ENCODE data around the gene ATP9A. TPM values are rescaled to one million over a fixed set of nuclear protein-coding genes. Genes with fewer than 3 reads are reported as not detected.

Gene ATP9A
- polyA plus RNA-seq, 1 donor (not counting 4 experiments of a cell fraction or from before 2014, with no cell fraction given), result 5.8 TPM

DNA sequence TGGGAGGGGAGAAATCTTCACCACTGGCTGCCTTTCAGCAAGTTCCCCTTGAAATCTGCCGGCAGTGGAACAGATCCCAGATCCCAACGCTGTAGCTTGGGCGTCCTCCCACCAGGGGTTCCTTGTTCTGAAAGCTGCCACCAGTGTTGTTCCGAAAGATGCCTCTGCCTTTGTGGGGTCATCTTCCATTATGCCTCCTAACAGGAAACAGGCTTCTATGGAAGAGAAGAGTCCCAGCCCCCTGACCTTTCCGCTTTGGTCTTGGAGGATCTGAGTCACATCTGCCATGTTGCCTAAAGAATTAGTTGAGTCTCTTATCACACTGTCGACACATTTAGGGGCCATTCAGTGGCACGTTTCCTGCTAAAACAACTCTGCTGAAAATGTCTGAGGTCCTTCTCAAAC lies 168.2 kb downstream of the ATP9A start:
- TF ChIP-seq CTCF (optimal IDR thresholded peaks at IDR 0.05 in 1 of 3, IDR thresholded peaks at IDR 0.05 in 1 of 3, conservative IDR thresholded peaks at IDR 0.05 in 1 of 3; ENCODE audit: extremely low read depth in 1 of 3, insufficient read depth in 2 of 3, low read length in 3 of 3) (no peak), EZH2 (IDR thresholded peaks at IDR 0.05; ENCODE audit: low read length) (no peak)
- H3K4me3 ChIP-seq (ENCODE audit: control insufficient read depth in 2 of 3, extremely low read depth in 1 of 3, insufficient read depth in 2 of 3, low read depth in 1 of 3, low read length in 3 of 3), result no peak overlapping the region
- no peaks in the 10 kb centered on the region for H3K36me3 ChIP-seq (ENCODE audit: control insufficient read depth in 2 of 2, extremely low read depth in 1 of 2, insufficient read depth in 2 of 2, low read length in 2 of 2)
- no peak overlapping the region for H3K27ac ChIP-seq (ENCODE audit: control insufficient read depth, insufficient read depth, low read length)
- dilution Hi-C loops (cut with MboI; ENCODE audit: extremely low pct_ligation_motif_present, low sequenced_read_pairs), result no loop called here
- H2AFZ ChIP-seq (ENCODE audit: control insufficient read depth, low read length), result no peak overlapping the region
- FAIRE-seq, result no peak
- no peaks in the 10 kb centered on the region for H3K9me3 ChIP-seq (ENCODE audit: control insufficient read depth, low read depth, low read length)
- H3K9ac ChIP-seq (ENCODE audit: control insufficient read depth, extremely low read depth, insufficient read depth, low read length), result no peak overlapping the region
- H3K4me2 ChIP-seq (ENCODE audit: control insufficient read depth, extremely low read depth, insufficient read depth, low read depth, low read length), result no peak overlapping the region
- no peaks in the 10 kb centered on the region for H3K79me2 ChIP-seq (ENCODE audit: control insufficient read depth, insufficient read depth, low read length)
- H4K20me1 ChIP-seq (ENCODE audit: control insufficient read depth, extremely low read depth, insufficient read depth, low read length), result no peaks in the 10 kb centered on the region
- H3K4me1 ChIP-seq (ENCODE audit: control insufficient read depth, extremely low read depth, insufficient read depth, low read length), result no peaks in the 10 kb centered on the region
- no peaks in the 10 kb centered on the region for H3K9me1 ChIP-seq (ENCODE audit: control insufficient read depth, extremely low read depth, insufficient read depth, low read length)
- H3K27me3 ChIP-seq (ENCODE audit: control insufficient read depth, extremely low read depth, insufficient read depth, low read length), result peaks cover 9% of the 10 kb centered on the region
- DNase-seq (ENCODE audit: low read depth, low spot score), result no peak

DNA sequence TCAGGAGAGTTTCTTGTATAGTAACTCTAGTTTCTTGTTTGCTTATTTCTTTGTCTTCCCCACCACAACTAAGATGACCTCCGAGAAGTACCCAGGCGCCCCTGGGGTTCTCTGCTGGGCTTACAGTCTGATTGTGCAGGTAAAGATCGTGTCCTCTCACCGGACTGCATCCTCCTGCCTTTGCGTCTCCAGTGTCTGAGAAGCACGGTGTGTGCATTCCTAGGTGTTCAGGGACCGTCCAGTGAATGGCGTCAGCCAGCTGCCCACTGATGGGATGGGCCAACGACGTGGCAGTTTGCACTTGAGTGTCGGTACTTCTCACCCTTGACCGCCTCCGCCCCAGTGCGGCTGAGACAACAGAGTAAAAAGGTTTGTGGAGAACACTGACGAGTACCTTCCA lies 169.6 kb downstream of the ATP9A start:
- Histone ChIP-seq H3K9me3 (ENCODE audit: control insufficient read depth, low read depth, low read length) (no peaks in the 10 kb centered on the region), H3K4me1 (ENCODE audit: control insufficient read depth, extremely low read depth, insufficient read depth, low read length) (no peaks in the 10 kb centered on the region), H3K4me3 (ENCODE audit: control insufficient read depth in 2 of 3, extremely low read depth in 1 of 3, insufficient read depth in 2 of 3, low read depth in 1 of 3, low read length in 3 of 3) (no peak overlapping the region), H3K9me1 (ENCODE audit: control insufficient read depth, extremely low read depth, insufficient read depth, low read length) (no peaks in the 10 kb centered on the region), H4K20me1 (ENCODE audit: control insufficient read depth, extremely low read depth, insufficient read depth, low read length) (no peaks in the 10 kb centered on the region), H3K4me2 (ENCODE audit: control insufficient read depth, extremely low read depth, insufficient read depth, low read depth, low read length) (no peak overlapping the region), H3K27me3 (ENCODE audit: control insufficient read depth, extremely low read depth, insufficient read depth, low read length) (peaks cover 9% of the 10 kb centered on the region), H3K27ac (ENCODE audit: control insufficient read depth, insufficient read depth, low read length) (no peak overlapping the region), H3K36me3 (ENCODE audit: control insufficient read depth in 2 of 2, extremely low read depth in 1 of 2, insufficient read depth in 2 of 2, low read length in 2 of 2) (no peaks in the 10 kb centered on the region), H3K79me2 (ENCODE audit: control insufficient read depth, insufficient read depth, low read length) (no peaks in the 10 kb centered on the region), H2AFZ (ENCODE audit: control insufficient read depth, low read length) (no peak overlapping the region), H3K9ac (ENCODE audit: control insufficient read depth, extremely low read depth, insufficient read depth, low read length) (no peak overlapping the region)
- DNase-seq (ENCODE audit: low read depth, low spot score), result no peak
- TF ChIP-seq CTCF (optimal IDR thresholded peaks at IDR 0.05 in 1 of 3, IDR thresholded peaks at IDR 0.05 in 1 of 3, conservative IDR thresholded peaks at IDR 0.05 in 1 of 3; ENCODE audit: extremely low read depth in 1 of 3, insufficient read depth in 2 of 3, low read length in 3 of 3), result no peak
- FAIRE-seq, result no peak
- dilution Hi-C loops (cut with MboI; ENCODE audit: extremely low pct_ligation_motif_present, low sequenced_read_pairs), result loop anchor here (5.0 kb wide), 1 partner anchor 206 kb away; no protein-coding TSS in a partner anchor
